SK-N-SH (cell line): ENCODE results near the gene RAB3IL1. TPM values are rescaled to one million over a fixed set of nuclear protein-coding genes. Genes with fewer than 3 reads are reported as not detected.

Experiments used
- CTCF ChIA-PET: fragments of 300-600, 350-600 bp; formaldehyde crosslinking; extraction: SDS; loops from one replicate; lab custom pipeline; 2021; lab: Yijun Ruan, JAX
- POLR2A ChIA-PET: fragments of 350-600 bp; sonication (Branson Sonifier 250); formaldehyde crosslinking; extraction: SDS; loops from one replicate; lab custom pipeline; 2020; ENCODE audit warnings: antibody characterized with exemption, inconsistent platforms; lab: Yijun Ruan, JAX
- DNase-seq: peaks from one replicate; pipeline ENCODE4 v3.0.0; 2012
- H2AFZ ChIP-seq: fragments of 200-600 bp; sonication (generic); 2 replicates; pipeline ENCODE4 v1.8.1; 2016; ENCODE audit warnings: antibody characterized with exemption, mild to moderate bottlenecking, low read depth
- H3F3A ChIP-seq: fragments of 200-600 bp; sonication (generic); replicated peaks from 2 replicates; pipeline ENCODE3; 2016; ENCODE audit warnings: antibody characterized with exemption, mild to moderate bottlenecking; ENCODE audit not compliant: insufficient read depth
- H3K27ac ChIP-seq, 2 experiments: fragments of 200-500 bp in 1 of 2; fragments of 200-600 bp in 1 of 2; sonication (Bioruptor generic) in 1 of 2; sonication (generic), shearing (Covaris generic) in 1 of 2; 2 replicates each; pipeline versions ENCODE4 v1.5.1 to v1.6.1; 2014 to 2016; ENCODE audit warnings: low read depth in 2 of 2, inconsistent platforms in 1 of 2, low read length in 1 of 2, mild to moderate bottlenecking in 1 of 2, mixed read lengths in 1 of 2
- H3K27me3 ChIP-seq: fragments of 200-600 bp; sonication (generic), shearing (Covaris generic); 2 replicates; pipeline ENCODE4 v1.6.1; 2016; ENCODE audit warnings: mixed run types; ENCODE audit not compliant: insufficient read depth
- H3K36me3 ChIP-seq, 2 experiments: fragments of 200-500 bp in 1 of 2; fragments of 200-600 bp in 1 of 2; sonication (Bioruptor generic) in 1 of 2; sonication (generic) in 1 of 2; replicated peaks in 1 of 2; 2 replicates each; pipeline versions ENCODE3 to v1.5.1; 2014 to 2016; ENCODE audit warnings: low read length in 1 of 2, mild to moderate bottlenecking in 1 of 2; ENCODE audit not compliant: insufficient read depth in 2 of 2, control insufficient read depth in 1 of 2
- H3K4me1 ChIP-seq, 2 experiments: fragments of 200-500 bp in 1 of 2; fragments of 200-600 bp in 1 of 2; sonication (Bioruptor generic) in 1 of 2; sonication (generic), shearing (Covaris generic) in 1 of 2; 2 replicates each; pipeline versions ENCODE4 v1.5.1 to v1.6.1; 2014 to 2016; ENCODE audit warnings: low read depth in 1 of 2, low read length in 1 of 2, mixed run types in 1 of 2; ENCODE audit not compliant: insufficient read depth in 2 of 2, control insufficient read depth in 1 of 2
- H3K4me2 ChIP-seq: fragments of 200-600 bp; sonication (generic), shearing (Covaris generic); 2 replicates; pipeline ENCODE4 v1.6.1; 2017; ENCODE audit warnings: mixed run types
- H3K4me3 ChIP-seq, 2 experiments: fragments of 200-500 bp in 1 of 2; fragments of 200-600 bp in 1 of 2; sonication (Bioruptor generic) in 1 of 2; sonication (generic), shearing (Covaris generic) in 1 of 2; 2 replicates each; pipeline versions ENCODE4 v1.5.1 to v1.8.1; 2014 to 2016; ENCODE audit warnings: low read depth in 2 of 2, inconsistent platforms in 1 of 2, low read length in 1 of 2, mild to moderate bottlenecking in 1 of 2, mixed read lengths in 1 of 2, moderate library complexity in 1 of 2
- H3K79me2 ChIP-seq: fragments of 200-600 bp; sonication (generic); 2 replicates; pipeline ENCODE4 v1.8.1; 2017; ENCODE audit warnings: mild to moderate bottlenecking; ENCODE audit not compliant: insufficient read depth
- H3K9ac ChIP-seq: fragments of 200-600 bp; sonication (generic); 2 replicates; pipeline ENCODE4 v1.6.1; 2017; ENCODE audit warnings: mixed run types
- H3K9me2 ChIP-seq: fragments of 200-600 bp; sonication (generic); 2 replicates; pipeline ENCODE4 v1.6.1; 2017; ENCODE audit warnings: mixed run types
- H3K9me3 ChIP-seq: fragments of 200-600 bp; sonication (generic); 2 replicates; pipeline ENCODE4 v1.6.1; 2017; ENCODE audit warnings: mixed run types, mild to moderate bottlenecking, moderate library complexity
- H4K20me1 ChIP-seq: fragments of 200-600 bp; sonication (generic); 2 replicates; pipeline ENCODE4 v1.6.1; 2017; ENCODE audit warnings: mild to moderate bottlenecking, mixed run types; ENCODE audit not compliant: insufficient read depth
- ELF1 ChIP-seq: IDR thresholded peaks from 2 replicates; pipeline ENCODE4 v1.4.0; 2012
- EP300 ChIP-seq, 2 experiments: IDR thresholded peaks; 2 replicates each; pipeline versions ENCODE4 v1.4.0 to v1.6.1; 2012; ENCODE audit warnings: borderline replicate concordance in 1 of 2, low read depth in 1 of 2, low read length in 1 of 2
- FOXJ3 ChIP-seq: sonication (generic); formaldehyde crosslinking; IDR thresholded peaks from 2 replicates; pipeline ENCODE4 v1.5.1; 2020; ENCODE audit warnings: mild to moderate bottlenecking, missing genetic modification reagents
- GATA2 ChIP-seq: sonication (generic); formaldehyde crosslinking; IDR thresholded peaks from 2 replicates; pipeline ENCODE4 v1.5.0; 2020; ENCODE audit warnings: mild to moderate bottlenecking, missing genetic modification reagents
- MAX ChIP-seq: IDR thresholded peaks from 2 replicates; pipeline ENCODE4 v1.4.0; 2012; ENCODE audit warnings: low read depth
- MEF2A ChIP-seq: IDR thresholded peaks from 2 replicates; pipeline ENCODE4 v1.4.0; 2012; ENCODE audit warnings: low read depth, borderline replicate concordance
- NRF1 ChIP-seq: IDR thresholded peaks from 2 replicates; pipeline ENCODE4 v1.6.1; 2012; ENCODE audit warnings: low read depth, mild to moderate bottlenecking, low read length
- POLR2AphosphoS5 ChIP-seq: IDR thresholded peaks from 2 replicates; pipeline ENCODE4 v1.6.1; 2012; ENCODE audit warnings: low read depth, low read length
- RAD21 ChIP-seq: IDR thresholded peaks from 2 replicates; pipeline ENCODE4 v1.6.1; 2012; ENCODE audit warnings: mild to moderate bottlenecking, low read length
- REST ChIP-seq: IDR thresholded peaks from 2 replicates; pipeline ENCODE4 v1.6.1; 2012; ENCODE audit warnings: mild to moderate bottlenecking, low read depth, low read length, moderate library complexity
- SIN3A ChIP-seq: IDR thresholded peaks from 2 replicates; pipeline ENCODE4 v1.6.1; 2012; ENCODE audit warnings: low read depth, mild to moderate bottlenecking, low read length, moderate library complexity, borderline replicate concordance
- SMC3 ChIP-seq: IDR thresholded peaks from 2 replicates; pipeline ENCODE4 v1.6.1; 2012; ENCODE audit warnings: low read depth, low read length, improper control_type of control experiment
- TCF12 ChIP-seq: IDR thresholded peaks from 2 replicates; pipeline ENCODE4 v1.4.0; 2012
- TEAD4 ChIP-seq: IDR thresholded peaks from 2 replicates; pipeline ENCODE4 v1.4.0; 2012; ENCODE audit warnings: mild to moderate bottlenecking, borderline replicate concordance; ENCODE audit not compliant: insufficient read depth
- YY1 ChIP-seq: IDR thresholded peaks from 2 replicates; pipeline ENCODE4 v1.4.0; 2012; ENCODE audit warnings: low read depth, mild to moderate bottlenecking
- WGBS: methylation state at CpG from one replicate; pipeline ENCODE4 v1.1.6; 2017; ENCODE audit warnings: low lambda C conversion rate; 5-methylcytosine and 5-hydroxymethylcytosine counted together
- polyA plus RNA-seq, 3 experiments: library from polyadenylated mRNA; depleted of rRNA; stranded (reverse); fragments of >200 nt; gene quantifications; 2 replicates each; pipeline ENCODE4 v1.2.3, GENCODE V29; 2012

The RAB3IL1 gene
- polyA plus RNA-seq, 1 of the 3 experiments (the other 2 are of a cell fraction), result 10.2 TPM

- H3K4me3 ChIP-seq, result no peak overlapping the region
- POLR2A ChIA-PET, result interaction anchor here (0.6 to 3.0 kb wide), 5 partner anchors 12 to 120 kb away, joined by 3 to 18 read pairs (median 3); partner anchors contain the start of gene BEST1
- H3K79me2 ChIP-seq, result peaks cover 32% of the 10 kb centered on the region
- peaks cover 44% of the 10 kb centered on the region for H4K20me1 ChIP-seq
- peaks cover 31 to 34% of the 10 kb centered on the region in 2 experiments for H3K36me3 ChIP-seq
- no peak for DNase-seq
- H3K27ac ChIP-seq, result peak overlapping the region in 1 of 2 experiments; percentile 13; a peak in 1 of 4 replicates
- TF ChIP-seq SIN3A (0 out of 2 replicates have a peak, but pooled peaks have one; percentile 10), POLR2AphosphoS5 (0 out of 2 replicates have a peak, but pooled peaks have one; percentile 47), EP300 (IDR thresholded peaks at IDR 0.05; ENCODE audit: borderline replicate concordance in 1 of 2, low read depth in 1 of 2, low read length in 1 of 2) (no peak)
- TF ChIP-seq, all 33 proteins: peak for 2
- CTCF ChIA-PET, result interaction anchor here (1.4 to 11.7 kb wide), 6 partner anchors 12 to 146 kb away, joined by 4 to 64 read pairs (median 12); partner anchors contain the start of gene BEST1
- Histone ChIP-seq H3K9me3 (no peaks in the 10 kb centered on the region), H3K27me3 (no peaks in the 10 kb centered on the region), H3K4me2 (no peak overlapping the region), H3K9ac (no peak overlapping the region), H3K4me1 (peaks cover 14 to 15% of the 10 kb centered on the region in 2 experiments), H3F3A (peaks cover 38% of the 10 kb centered on the region), H2AFZ (no peak overlapping the region), H3K9me2 (no peaks in the 10 kb centered on the region)
- 79% methylated on average over 12 of the region's 12 CpGs for WGBS
Observed at GRCh38 chr11:61962213-61963015, 45.0 kb upstream of the RAB3IL1 start.

- Histone ChIP-seq H3K4me2 (no peak overlapping the region), H3K27ac (no peak overlapping the region; a peak in 1 of 4 replicates), H3K4me1 (peaks cover 14 to 15% of the 10 kb centered on the region in 2 experiments), H3K79me2 (peaks cover 25% of the 10 kb centered on the region), H3F3A (peaks cover 36% of the 10 kb centered on the region), H3K27me3 (no peaks in the 10 kb centered on the region), H3K9ac (no peak overlapping the region), H2AFZ (no peak overlapping the region), H3K9me2 (no peaks in the 10 kb centered on the region), H3K36me3 (peaks cover 31 to 34% of the 10 kb centered on the region in 2 experiments), H3K9me3 (no peaks in the 10 kb centered on the region), H3K4me3 (no peak overlapping the region), H4K20me1 (peaks cover 38% of the 10 kb centered on the region)
- DNase-seq, result no peak
- WGBS, result 93% methylated on average over 8 of the region's 8 CpGs
- TF ChIP-seq ELF1 (no peak), MEF2A (no peak), RAD21 (no peak), GATA2 (CRISPR knock-in tag) (no peak)
- ChIA-PET CTCF (interaction anchor here (2.2 to 11.7 kb wide), 4 partner anchors 12 to 120 kb away, joined by 7 to 64 read pairs (median 28); partner anchors contain the start of gene BEST1), POLR2A (interaction anchor here (1.2 to 3.0 kb wide), 2 partner anchors 12 to 62 kb away, joined by 3 to 18 read pairs; partner anchors contain the start of gene BEST1)
Observed at GRCh38 chr11:61961570-61962212, 44.3 kb upstream of the RAB3IL1 start.

- Histone ChIP-seq H2AFZ (no peak overlapping the region), H3K9me3 (no peaks in the 10 kb centered on the region), H3K4me3 (no peak overlapping the region), H3K9ac (no peak overlapping the region), H3K4me2 (no peak overlapping the region), H3K4me1 (peaks cover 12 to 14% of the 10 kb centered on the region in 2 experiments), H3K9me2 (no peaks in the 10 kb centered on the region), H4K20me1 (peaks cover 26% of the 10 kb centered on the region), H3K79me2 (peaks cover 14% of the 10 kb centered on the region), H3K36me3 (peaks cover 22 to 28% of the 10 kb centered on the region in 2 experiments), H3F3A (peaks cover 26% of the 10 kb centered on the region), H3K27me3 (no peaks in the 10 kb centered on the region), H3K27ac (no peak overlapping the region)
- 100% methylated on average over 3 of the region's 3 CpGs for WGBS
- DNase-seq, result no peak
- POLR2A ChIA-PET, result no interaction called here
- CTCF ChIA-PET, result interaction anchor here (2.2 to 11.7 kb wide), 4 partner anchors 10 to 121 kb away, joined by 7 to 64 read pairs (median 28); partner anchors contain the start of gene BEST1
- TF ChIP-seq YY1 (no peak), RAD21 (no peak), FOXJ3 (CRISPR knock-in tag) (no peak), NRF1 (no peak), MEF2A (no peak), REST (no peak), TCF12 (no peak), TEAD4 (no peak), POLR2AphosphoS5 (no peak), GATA2 (CRISPR knock-in tag) (no peak), SMC3 (no peak), MAX (no peak)
Observed at GRCh38 chr11:61960532-61960931, 43.2 kb upstream of the RAB3IL1 start.
